HG03060 (cell line): Measurements from ENCODE around the gene CNTN5.
"Not testable (repeated sequence)": the region's sequence is repeated elsewhere in the genome, so short reads cannot be mapped to it uniquely, and the experiment has no call there.

Source experiments
- ATAC-seq: cut with Tn5 transposase; IDR thresholded peaks from one replicate; pipeline ENCODE4 v1.9.1; 2021; ENCODE audit warnings: low read depth, moderate number of reproducible peaks; ENCODE audit not compliant: unreplicated experiment

The CNTN5 gene

GRCh38 chr11:99020352-99021225 lies at the start of gene CNTN5:
Gene CNTN5, plus strand, starts transcription at chr11:99020949.
- ATAC-seq = no peak

GRCh38 chr11:98979205-98979604 lies 41.5 kb upstream of the CNTN5 start:
- ATAC-seq = no peak

GRCh38 chr11:99015634-99016454 lies 4.9 kb upstream of the CNTN5 start:
- ATAC-seq = peak; percentile 57

- ATAC-seq = no peak
Observed at GRCh38 chr11:99019696-99020095, 1.1 kb upstream of the CNTN5 start.

- ATAC-seq = no peak
Observed at GRCh38 chr11:99037057-99037456, 16.3 kb downstream of the CNTN5 start.

GRCh38 chr11:99063331-99063730 lies 42.6 kb downstream of the CNTN5 start:
- no peak for ATAC-seq

- no peak for ATAC-seq
Observed at GRCh38 chr11:99065121-99065520, 44.4 kb downstream of the CNTN5 start.

- no peak for ATAC-seq
Observed at GRCh38 chr11:99066618-99067317, 46.0 kb downstream of the CNTN5 start.

GRCh38 chr11:99068832-99069231 lies 48.1 kb downstream of the CNTN5 start:
- no peak for ATAC-seq

- ATAC-seq = no peak
Observed at GRCh38 chr11:99069856-99070444, 49.2 kb downstream of the CNTN5 start.

GRCh38 chr11:99079576-99079975 lies 58.8 kb downstream of the CNTN5 start:
- no peak for ATAC-seq

GRCh38 chr11:99080154-99080553 lies 59.4 kb downstream of the CNTN5 start:
- no peak for ATAC-seq

GRCh38 chr11:99098258-99098657 lies 77.5 kb downstream of the CNTN5 start:
- no peak for ATAC-seq

GRCh38 chr11:99098751-99099150 lies 78.0 kb downstream of the CNTN5 start:
- peak; percentile 79 for ATAC-seq

- no peak for ATAC-seq
Observed at GRCh38 chr11:99117603-99118002, 96.9 kb downstream of the CNTN5 start.

- ATAC-seq = not testable (repeated sequence)
Observed at GRCh38 chr11:99133862-99134261, 113.1 kb downstream of the CNTN5 start.

- no peak for ATAC-seq
Observed at GRCh38 chr11:99135508-99135907, 114.8 kb downstream of the CNTN5 start.

- ATAC-seq = no peak
Observed at GRCh38 chr11:99142237-99142636, 121.5 kb downstream of the CNTN5 start.

- no peak for ATAC-seq
Observed at GRCh38 chr11:99148352-99148751, 127.6 kb downstream of the CNTN5 start.

GRCh38 chr11:99154277-99154676 lies 133.5 kb downstream of the CNTN5 start:
- no peak for ATAC-seq

GRCh38 chr11:99160447-99160846 lies 139.7 kb downstream of the CNTN5 start:
- no peak for ATAC-seq
